ENCODE results near the gene HMX3.
"Not testable (repeated sequence)": the region's sequence is repeated elsewhere in the genome, so short reads cannot be mapped to it uniquely, and the experiment has no call there.

The HMX3 gene

DNA sequence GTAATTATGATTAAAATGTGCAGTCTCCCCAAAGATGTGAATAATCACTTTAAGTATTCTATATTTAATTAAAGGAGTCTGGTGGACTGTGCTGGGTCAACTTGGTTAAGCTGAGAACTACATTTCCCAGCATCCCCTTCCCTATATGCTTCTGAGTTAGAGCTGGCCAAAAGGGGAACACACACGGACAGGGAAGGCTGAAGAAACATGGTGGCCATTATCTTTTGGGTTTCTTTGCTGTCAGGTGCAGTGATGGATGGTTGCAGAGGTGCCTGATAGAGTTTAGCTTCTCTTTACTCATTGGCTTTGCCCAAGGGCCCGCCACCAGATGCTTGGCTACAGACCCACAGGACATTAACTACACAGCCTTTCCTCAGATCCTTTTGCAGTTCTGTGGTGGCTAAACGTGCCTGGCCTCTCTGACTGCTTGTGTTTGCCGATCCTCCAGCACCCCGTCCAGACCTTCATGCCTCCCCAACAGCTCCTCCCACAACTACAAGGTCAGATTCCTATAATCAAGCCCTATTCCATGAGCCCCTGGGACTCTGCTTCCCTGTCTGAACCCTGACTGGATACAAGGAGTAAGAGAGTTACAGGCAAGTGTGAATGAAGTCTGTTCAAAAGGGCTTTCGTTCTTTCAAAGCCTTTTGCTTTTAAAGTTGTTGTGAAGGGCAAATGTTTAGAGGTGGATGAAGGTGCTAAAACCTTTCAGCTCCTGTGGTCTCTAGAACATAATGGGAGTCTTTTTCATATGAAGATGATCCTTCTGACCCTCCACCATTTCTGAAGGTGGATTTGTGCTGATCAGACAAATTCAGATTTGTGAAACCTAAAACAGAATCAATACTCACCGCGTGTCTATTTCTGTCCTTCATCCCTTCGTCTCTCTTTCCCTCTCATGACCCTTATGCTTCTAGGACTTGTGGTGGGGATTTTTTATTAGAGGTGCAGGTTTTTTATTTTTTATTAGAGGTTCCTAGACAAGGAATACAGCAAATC is 39.9 kb downstream of the HMX3 start:
- DNase-seq (ENCODE audit: low spot score) = no peak

DNA sequence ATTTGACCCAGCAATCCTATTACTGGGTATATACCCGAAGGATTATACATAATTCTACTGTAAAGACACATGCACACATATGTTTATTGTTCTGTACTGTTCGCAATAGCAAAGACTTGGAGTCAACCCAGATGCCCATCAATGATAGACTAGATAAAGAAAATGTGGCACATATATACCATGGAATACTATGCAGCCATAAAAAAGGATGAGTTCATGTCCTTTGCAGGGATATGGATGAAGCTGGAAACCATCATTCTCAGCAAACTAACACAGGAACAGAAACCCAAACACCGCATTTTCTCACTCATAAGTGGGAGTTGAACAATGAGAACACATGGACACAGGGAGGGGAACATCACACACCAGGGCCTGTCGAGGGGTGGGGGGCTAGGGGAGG is 42.6 kb downstream of the HMX3 start:
- DNase-seq (ENCODE audit: low spot score) = not testable (repeated sequence)

DNA sequence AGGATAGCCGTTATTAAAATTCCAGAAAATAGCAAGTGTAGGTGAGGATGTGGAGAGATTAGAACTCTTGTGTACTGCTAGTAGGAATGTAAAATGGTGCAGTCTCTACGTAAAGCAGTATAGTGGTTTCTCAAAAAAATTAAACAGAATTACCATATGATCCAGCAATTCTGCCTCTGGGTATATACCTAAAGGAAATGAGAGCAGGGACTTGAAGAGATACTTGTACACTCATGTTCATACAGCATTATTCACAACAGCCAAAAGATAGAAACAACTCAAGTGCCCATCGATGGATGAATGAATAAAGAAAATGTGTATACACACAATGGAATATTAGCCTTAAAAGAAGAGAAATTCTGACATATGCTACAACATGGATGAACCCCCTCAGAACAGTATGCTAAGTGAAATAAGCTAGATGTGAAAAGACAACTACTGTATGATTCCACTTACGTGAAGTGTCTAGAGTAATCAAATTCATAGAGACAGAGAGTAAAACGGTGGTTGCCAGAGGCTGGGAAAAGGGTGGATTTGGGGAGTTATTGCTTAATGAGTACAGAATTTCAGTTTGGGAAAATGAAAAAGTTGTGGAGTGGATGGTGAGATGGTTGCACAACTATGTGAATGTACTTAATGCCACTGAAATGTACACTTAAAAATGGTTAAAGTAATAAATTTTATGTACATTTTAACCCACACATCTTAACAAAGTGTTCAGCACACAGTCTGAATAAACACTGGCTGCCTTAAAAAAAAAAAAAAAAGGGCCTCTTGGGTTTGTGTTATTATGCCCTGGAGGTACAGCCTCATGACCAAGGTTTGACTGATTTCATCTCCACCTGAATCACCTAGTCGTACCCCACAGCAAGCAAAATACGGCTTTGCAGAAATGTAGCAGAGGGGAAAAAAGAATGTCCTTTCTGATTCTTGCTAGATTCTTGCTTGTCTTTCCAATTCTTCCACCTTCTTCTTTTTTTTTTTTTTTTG is 44.6 kb downstream of the HMX3 start:
- no peak for DNase-seq (ENCODE audit: low spot score)

DNA sequence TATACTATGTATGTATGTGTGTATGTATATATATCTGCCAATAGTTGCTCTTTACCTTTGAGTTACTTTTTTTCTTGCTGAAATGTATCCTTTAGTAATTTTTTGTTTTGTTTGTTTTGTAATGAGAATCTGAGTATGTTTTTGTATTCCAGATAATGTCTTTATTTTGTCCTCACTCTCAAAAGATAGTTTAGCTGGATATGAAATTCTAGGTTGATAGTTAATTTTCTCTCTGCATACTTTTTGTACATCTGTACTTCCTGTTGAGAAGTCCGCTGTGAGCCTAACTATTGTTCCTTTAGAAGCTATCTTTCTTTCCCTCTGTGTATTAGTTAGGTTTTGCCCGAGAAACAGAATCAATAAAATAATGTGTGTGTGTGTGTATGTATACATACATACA is 48.0 kb downstream of the HMX3 start:
- no peak for DNase-seq (ENCODE audit: low spot score)

DNA sequence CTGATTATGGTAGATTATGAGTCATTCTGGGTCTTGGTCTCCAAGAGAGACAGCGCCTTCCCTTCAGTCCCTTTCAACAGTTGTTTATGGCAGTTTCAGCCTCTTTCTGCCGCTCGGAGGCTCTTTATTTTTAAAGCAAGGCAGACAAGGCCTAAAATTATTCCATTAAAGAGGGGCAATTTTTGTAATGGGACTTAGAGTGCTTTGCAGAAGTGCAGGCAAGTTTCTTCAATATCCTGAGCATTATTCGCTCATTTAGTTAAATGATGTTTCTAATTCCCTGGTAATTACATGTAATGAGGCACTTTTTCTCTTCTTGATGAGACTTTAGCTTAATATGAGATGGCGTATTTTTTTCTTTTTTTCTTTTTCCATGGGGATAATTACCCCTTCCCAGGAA is 52.0 kb downstream of the HMX3 start:
- DNase-seq (ENCODE audit: low spot score) = no peak

Measured in pons (tissue), 1 donor.